NCI-H2081 (cell line): Measurements from ENCODE around the gene ADCY1.
A peak's percentile ranks its signal among the peaks of the same experiment; 100 is the strongest.
"Not testable (repeated sequence)": the region's sequence is repeated elsewhere in the genome, so short reads cannot be mapped to it uniquely, and the experiment has no call there.

ENCODE experiments used
- DNase-seq, 2 experiments: peaks; one replicate each; lab custom pipeline; 2025; lab: John Stamatoyannopoulos, UW

ADCY1 gene

GRCh38 chr7:45759464-45759863, 185.3 kb downstream of the ADCY1 start:
- DNase-seq = not testable (repeated sequence)

GRCh38 chr7:45761545-45762205, 187.5 kb downstream of the ADCY1 start:
- DNase-seq = not testable (repeated sequence)

- not testable (repeated sequence) for DNase-seq
These were observed 188.2 kb downstream of the ADCY1 start for GRCh38 chr7:45762225-45762994.

- peak; percentile 98 to 99 for DNase-seq
These were observed 194.6 kb downstream of the ADCY1 start for GRCh38 chr7:45768516-45769394.

- DNase-seq = not testable (repeated sequence)
These were observed 195.5 kb downstream of the ADCY1 start for GRCh38 chr7:45769626-45770025.
